Left ventricle myocardium inferior (tissue), 1 donor: ENCODE results near the gene AMPH. TPM values are rescaled to one million over a fixed set of nuclear protein-coding genes. Genes with fewer than 3 reads are reported as not detected.
A peak's percentile ranks its signal among the peaks of the same experiment; 100 is the strongest.

Experiments used
- DNase-seq: peaks from one replicate; pipeline ENCODE4 v3.0.0-alpha.2; 2020
- H3K27ac ChIP-seq: fragments of 200-600 bp; replicated peaks from 2 replicates; pipeline ENCODE4 v1.8.0; 2021
- H3K27me3 ChIP-seq: fragments of 200-600 bp; 2 replicates; pipeline ENCODE4 v1.8.0; 2021; ENCODE audit warnings: low read depth
- H3K36me3 ChIP-seq: fragments of 200-600 bp; 2 replicates; pipeline ENCODE4 v1.8.0; 2021
- H3K4me1 ChIP-seq: fragments of 200-600 bp; 2 replicates; pipeline ENCODE4 v1.8.0; 2021
- H3K4me3 ChIP-seq: fragments of 200-600 bp; 2 replicates; pipeline ENCODE4 v1.8.0; 2021; ENCODE audit warnings: mild to moderate bottlenecking, moderate library complexity
- H3K9me3 ChIP-seq: fragments of 200-600 bp; replicated peaks from 2 replicates; pipeline ENCODE4 v1.8.0; 2021
- intact Hi-C: fragments of 100-400 bp; cut with micrococcal nuclease; formaldehyde crosslinking; loops from one replicate; pipeline ENCODE4 v1.11.0; 2022
- total RNA-seq: library from RNA; stranded (reverse); fragmentation: NEBNext Ultra II Directional; extraction: Animal tissue kit (Norgen Biotek cat#: 25700); gene quantifications from one replicate; pipeline ENCODE4 v1.2.1, GENCODE V29; 2021
- TF ChIP-seq, protein P1 (sequence below): fragments of 200-600 bp; IDR thresholded peaks from 2 replicates; pipeline ENCODE4 v1.8.0; 2021; ENCODE audit warnings: antibody characterized with exemption, mild to moderate bottlenecking, borderline replicate concordance
- donor health status: DM: no; HTN: yes; CAD: no; lungs with severe emphysema.

The AMPH gene
- total RNA-seq, 1 donor from 2014 or later: 2.6 TPM

DNA sequence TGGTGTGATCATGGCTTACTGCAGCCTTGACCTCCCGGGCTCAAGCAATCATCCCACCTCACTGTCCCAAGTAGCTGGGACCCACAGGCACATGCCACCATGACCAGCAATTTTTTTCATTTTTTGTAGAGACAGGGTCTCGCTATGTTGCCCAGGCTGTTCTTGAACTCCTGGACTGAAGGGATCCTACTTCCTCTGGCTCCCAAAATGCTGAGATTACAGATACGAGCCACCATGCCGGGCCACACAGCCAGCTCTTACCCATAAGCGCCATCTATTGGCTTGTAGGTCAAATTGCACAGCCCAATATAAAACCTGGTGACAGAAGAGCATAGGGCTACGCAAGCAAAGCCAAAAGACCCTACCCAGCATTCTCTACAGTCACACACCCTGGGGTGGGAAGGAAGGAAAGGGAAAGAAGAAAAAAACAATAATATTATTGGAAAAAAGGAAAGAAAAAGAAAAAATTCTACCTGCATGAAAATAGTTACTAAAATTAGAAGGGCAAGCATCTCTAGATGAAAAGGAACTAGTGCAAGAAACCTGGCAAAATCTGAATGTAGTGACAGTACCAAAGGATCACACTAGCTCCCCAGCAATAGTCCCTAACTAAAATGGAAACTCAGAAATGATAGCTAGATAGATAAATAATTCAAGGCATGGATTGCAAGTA is 29.4 kb upstream of the AMPH start:
- Histone ChIP-seq H3K9me3 (no peaks in the 10 kb centered on the region), H3K27ac (no peak overlapping the region), H3K36me3 (no peaks in the 10 kb centered on the region), H3K27me3 (no peaks in the 10 kb centered on the region), H3K4me3 (no peak overlapping the region), H3K4me1 (no peaks in the 10 kb centered on the region)
- intact Hi-C loops: no loop called here
- TF ChIP-seq, protein P1, sequence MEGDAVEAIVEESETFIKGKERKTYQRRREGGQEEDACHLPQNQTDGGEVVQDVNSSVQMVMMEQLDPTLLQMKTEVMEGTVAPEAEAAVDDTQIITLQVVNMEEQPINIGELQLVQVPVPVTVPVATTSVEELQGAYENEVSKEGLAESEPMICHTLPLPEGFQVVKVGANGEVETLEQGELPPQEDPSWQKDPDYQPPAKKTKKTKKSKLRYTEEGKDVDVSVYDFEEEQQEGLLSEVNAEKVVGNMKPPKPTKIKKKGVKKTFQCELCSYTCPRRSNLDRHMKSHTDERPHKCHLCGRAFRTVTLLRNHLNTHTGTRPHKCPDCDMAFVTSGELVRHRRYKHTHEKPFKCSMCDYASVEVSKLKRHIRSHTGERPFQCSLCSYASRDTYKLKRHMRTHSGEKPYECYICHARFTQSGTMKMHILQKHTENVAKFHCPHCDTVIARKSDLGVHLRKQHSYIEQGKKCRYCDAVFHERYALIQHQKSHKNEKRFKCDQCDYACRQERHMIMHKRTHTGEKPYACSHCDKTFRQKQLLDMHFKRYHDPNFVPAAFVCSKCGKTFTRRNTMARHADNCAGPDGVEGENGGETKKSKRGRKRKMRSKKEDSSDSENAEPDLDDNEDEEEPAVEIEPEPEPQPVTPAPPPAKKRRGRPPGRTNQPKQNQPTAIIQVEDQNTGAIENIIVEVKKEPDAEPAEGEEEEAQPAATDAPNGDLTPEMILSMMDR: peak; percentile 65
- DNase-seq: no peak

DNA sequence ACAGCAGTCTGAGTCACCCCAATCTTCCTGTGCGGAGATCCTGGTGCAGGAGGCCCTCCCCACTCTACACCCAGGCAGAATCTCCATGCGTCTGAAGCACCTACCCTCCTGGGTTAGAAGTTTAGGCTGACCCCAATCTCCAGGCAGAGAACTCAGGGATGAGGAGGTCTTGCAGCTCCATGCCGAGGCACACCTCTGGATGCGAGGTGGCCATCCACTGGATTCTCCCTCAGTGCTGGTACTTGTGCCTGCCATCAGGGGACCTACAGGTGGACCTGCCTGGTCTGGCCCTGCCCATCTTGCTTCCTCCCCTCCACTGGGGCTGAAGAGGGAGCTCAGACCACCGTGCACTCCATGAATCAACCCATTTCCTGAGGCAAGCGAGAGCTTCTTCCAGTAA is 28.8 kb upstream of the AMPH start:
- TF ChIP-seq, protein P1: no peak
- H3K27me3 ChIP-seq: no peaks in the 10 kb centered on the region
- no peak overlapping the region for H3K27ac ChIP-seq
- no peaks in the 10 kb centered on the region for H3K36me3 ChIP-seq
- no peaks in the 10 kb centered on the region for H3K9me3 ChIP-seq
- intact Hi-C loops: no loop called here
- H3K4me1 ChIP-seq: no peaks in the 10 kb centered on the region
- H3K4me3 ChIP-seq: no peak overlapping the region
- DNase-seq: no peak

DNA sequence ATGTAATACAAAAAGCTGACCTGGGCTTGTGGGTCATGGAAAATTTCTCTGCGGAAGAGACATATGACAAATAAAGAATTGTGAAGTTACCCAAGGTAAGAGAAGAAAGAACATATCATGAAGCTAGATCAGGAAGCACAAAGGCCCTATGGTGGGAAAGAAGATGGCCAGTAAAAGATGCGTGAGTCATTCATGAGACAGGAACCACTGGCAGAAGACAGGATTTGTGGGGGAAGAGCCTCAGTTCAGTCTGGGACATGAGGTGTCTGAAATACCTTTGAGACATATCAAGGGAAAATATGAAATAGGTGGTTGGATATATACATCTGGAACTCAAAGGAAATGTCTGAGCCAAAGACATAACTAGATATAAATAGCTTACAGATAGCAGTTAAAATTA is 27.7 kb upstream of the AMPH start:
- H3K36me3 ChIP-seq: no peaks in the 10 kb centered on the region

DNA sequence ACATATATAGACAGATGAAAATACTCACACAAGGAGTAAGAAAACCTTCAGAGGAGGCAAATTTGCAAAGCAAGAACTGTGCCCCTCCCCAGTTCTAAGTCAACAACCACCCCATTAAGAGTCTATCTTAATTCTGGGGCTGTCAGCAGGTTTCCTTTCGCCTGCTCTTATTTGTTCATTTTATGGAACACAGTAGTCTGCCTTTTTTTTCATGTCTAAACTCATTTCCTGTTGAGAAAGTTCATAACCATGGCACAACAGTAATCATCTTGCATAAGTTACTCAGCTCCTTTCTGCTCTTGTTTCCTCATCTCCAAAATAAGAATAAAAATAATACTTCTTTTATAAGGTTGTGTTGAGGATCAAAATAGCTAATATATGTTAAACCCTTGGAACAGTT is 25.8 kb upstream of the AMPH start:
- Histone ChIP-seq H3K27me3 (no peaks in the 10 kb centered on the region), H3K36me3 (no peaks in the 10 kb centered on the region), H3K4me1 (no peaks in the 10 kb centered on the region), H3K4me3 (no peak overlapping the region), H3K9me3 (no peaks in the 10 kb centered on the region), H3K27ac (no peak overlapping the region)
- TF ChIP-seq, protein P1: no peak
- no peak for DNase-seq
- intact Hi-C loops: no loop called here

More for the DNA sequence above, 27.7 kb upstream of the AMPH start:
- intact Hi-C loops: no loop called here
- Histone ChIP-seq H3K4me1 (no peaks in the 10 kb centered on the region), H3K4me3 (no peak overlapping the region), H3K27me3 (no peaks in the 10 kb centered on the region), H3K27ac (no peak overlapping the region), H3K9me3 (no peaks in the 10 kb centered on the region)
- TF ChIP-seq, protein P1: no peak
- DNase-seq: no peak

DNA sequence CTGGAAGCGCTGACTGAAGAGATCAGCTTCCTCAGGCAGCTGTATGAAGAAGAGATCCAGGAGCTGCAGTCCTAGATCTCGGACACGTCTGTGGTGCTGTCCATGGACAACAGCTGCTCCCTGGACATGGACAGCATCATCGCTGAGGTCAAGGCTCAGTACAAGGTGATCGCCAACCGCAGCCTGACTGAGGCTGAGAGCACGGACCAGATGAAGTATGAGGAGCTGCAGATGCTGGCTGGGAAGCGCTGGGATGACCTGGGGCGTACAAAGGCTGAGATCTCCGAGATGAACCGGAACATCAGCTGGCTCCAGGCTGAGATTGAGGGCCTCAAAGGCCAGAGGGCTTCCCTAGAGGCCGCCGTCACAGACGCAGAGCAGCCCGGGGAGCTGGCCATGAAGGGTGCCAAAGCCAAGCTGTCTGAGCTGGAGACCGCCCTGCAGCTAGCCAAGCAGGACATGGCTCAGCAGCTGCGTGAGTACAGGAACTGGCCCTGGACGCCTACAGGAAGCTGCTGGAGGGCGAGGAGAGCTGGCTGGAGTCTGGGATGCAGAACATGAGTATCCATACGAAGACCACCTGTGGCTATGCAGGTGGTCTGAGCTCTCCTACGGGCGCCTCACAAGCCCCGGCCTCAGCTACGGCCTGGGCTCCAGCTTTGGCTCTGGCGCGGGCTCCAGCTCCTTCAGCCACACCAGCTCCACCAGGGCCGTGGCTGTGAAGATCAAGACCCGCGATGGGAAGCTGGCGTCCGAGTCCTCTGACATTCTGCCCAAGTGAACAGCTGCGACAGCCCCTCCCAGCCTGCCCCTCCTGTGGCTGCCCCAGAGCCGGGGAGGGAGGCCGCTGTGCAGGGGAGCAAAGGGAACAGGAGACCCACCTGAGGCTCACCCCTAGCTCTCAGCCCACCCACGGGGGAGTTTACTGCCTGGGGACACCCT is 24.9 kb upstream of the AMPH start:
- Histone ChIP-seq H3K27ac (peak overlapping the region; percentile 8), H3K4me1 (no peaks in the 10 kb centered on the region), H3K27me3 (no peaks in the 10 kb centered on the region), H3K36me3 (no peaks in the 10 kb centered on the region), H3K4me3 (no peak overlapping the region), H3K9me3 (no peaks in the 10 kb centered on the region)
- TF ChIP-seq, protein P1: no peak
- peak; percentile 34 for DNase-seq
- intact Hi-C loops: no loop called here
